Transverse colon (tissue), 3 donors: ENCODE results near the gene DVL1.

Source experiments
- POLR2A ChIP-seq: fragments of 450-650 bp; IDR thresholded peaks from one replicate; pipeline ENCODE4 v1.6.1; 2016; ENCODE audit warnings: antibody characterized with exemption, mild to moderate bottlenecking, moderate library complexity
- TF ChIP-seq, protein P1 (sequence below), 5 experiments: fragments of 200-600 bp in 3 of 5; fragments of 450-650 bp in 2 of 5; sonication (generic) in 3 of 5; IDR thresholded peaks; 1 replicate in 2 of 5; 2 replicates in 3 of 5; pipeline ENCODE4 v1.5.1; 2016 to 2017; ENCODE audit warnings: antibody characterized with exemption in 5 of 5, inconsistent platforms in 3 of 5, mild to moderate bottlenecking in 2 of 5, moderate library complexity in 1 of 5

DNA sequence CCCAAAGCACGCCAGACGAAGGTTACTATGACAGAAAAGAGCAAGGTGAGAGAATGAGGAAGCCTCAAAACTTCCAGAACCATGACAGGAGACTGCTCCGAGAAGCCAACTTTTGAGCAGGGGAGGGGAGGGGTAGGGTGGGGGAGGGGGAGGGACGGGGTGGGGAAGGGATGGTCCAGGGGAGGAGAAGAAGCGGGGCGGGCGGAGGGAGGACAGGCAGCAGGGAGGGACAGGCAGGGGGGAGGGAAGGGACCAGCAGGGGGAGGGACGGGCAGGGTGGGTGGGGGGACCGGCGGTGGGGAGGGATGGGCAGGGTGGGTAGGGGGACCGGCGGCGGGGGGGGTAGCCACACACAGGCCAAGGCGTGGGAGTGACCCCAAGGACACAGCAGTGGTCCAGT lies 26.8 kb downstream of the DVL1 start:
- TF ChIP-seq POLR2A: no peak
- TF ChIP-seq, protein P1, sequence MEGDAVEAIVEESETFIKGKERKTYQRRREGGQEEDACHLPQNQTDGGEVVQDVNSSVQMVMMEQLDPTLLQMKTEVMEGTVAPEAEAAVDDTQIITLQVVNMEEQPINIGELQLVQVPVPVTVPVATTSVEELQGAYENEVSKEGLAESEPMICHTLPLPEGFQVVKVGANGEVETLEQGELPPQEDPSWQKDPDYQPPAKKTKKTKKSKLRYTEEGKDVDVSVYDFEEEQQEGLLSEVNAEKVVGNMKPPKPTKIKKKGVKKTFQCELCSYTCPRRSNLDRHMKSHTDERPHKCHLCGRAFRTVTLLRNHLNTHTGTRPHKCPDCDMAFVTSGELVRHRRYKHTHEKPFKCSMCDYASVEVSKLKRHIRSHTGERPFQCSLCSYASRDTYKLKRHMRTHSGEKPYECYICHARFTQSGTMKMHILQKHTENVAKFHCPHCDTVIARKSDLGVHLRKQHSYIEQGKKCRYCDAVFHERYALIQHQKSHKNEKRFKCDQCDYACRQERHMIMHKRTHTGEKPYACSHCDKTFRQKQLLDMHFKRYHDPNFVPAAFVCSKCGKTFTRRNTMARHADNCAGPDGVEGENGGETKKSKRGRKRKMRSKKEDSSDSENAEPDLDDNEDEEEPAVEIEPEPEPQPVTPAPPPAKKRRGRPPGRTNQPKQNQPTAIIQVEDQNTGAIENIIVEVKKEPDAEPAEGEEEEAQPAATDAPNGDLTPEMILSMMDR (IDR thresholded peaks at IDR 0.05): no peak
